Activated CD8-positive, alpha-beta T cell treated with anti-CD3 and anti-CD28 coated beads, Interleukin-2, amount 10 ng/mL, durations not matched to agents 7 days and 5 days (primary cell): ENCODE data around the gene POM121C. TPM values are rescaled to one million over a fixed set of nuclear protein-coding genes. Genes with fewer than 3 reads are reported as not detected.
"Not testable (repeated sequence)": the region's sequence is repeated elsewhere in the genome, so short reads cannot be mapped to it uniquely, and the experiment has no call there.

Source experiments
- ATAC-seq: fragments of 150-1000 bp; cut with Tn5 transposase; one replicate; pipeline ENCODE4 v1.10.0; 2021; ENCODE audit warnings: moderate library complexity
- CTCF ChIA-PET: fragments of 350-600 bp; sonication (Branson Sonifier 250); formaldehyde crosslinking; loops from one replicate; lab custom pipeline; 2021; ENCODE audit warnings: antibody characterized with exemption; lab: Charles Lee
- POLR2A ChIA-PET: fragments of 350-600 bp; sonication (Branson Sonifier 250); formaldehyde crosslinking; loops from one replicate; lab custom pipeline; 2021; ENCODE audit warnings: antibody characterized with exemption; lab: Charles Lee
- DNase-seq: peaks from one replicate; pipeline ENCODE4 v3.0.0-alpha.2; 2020
- H3K27ac Mint-ChIP-seq: one replicate; pipeline ENCODE4 v1.8.0; 2021; ENCODE audit warnings: mild to moderate bottlenecking, mixed read lengths
- H3K27me3 Mint-ChIP-seq: one replicate; pipeline ENCODE4 v1.8.0; 2021; ENCODE audit warnings: low read depth, mixed read lengths
- H3K36me3 Mint-ChIP-seq: one replicate; pipeline ENCODE4 v1.8.0; 2021; ENCODE audit warnings: low read depth, mixed read lengths
- H3K4me1 Mint-ChIP-seq: one replicate; pipeline ENCODE4 v1.8.0; 2021; ENCODE audit warnings: low read depth, mixed read lengths
- H3K4me3 Mint-ChIP-seq: one replicate; pipeline ENCODE4 v1.8.0; 2021; ENCODE audit warnings: mild to moderate bottlenecking, mixed read lengths
- H3K9me3 Mint-ChIP-seq: one replicate; pipeline ENCODE4 v1.8.0; 2022; ENCODE audit warnings: mixed read lengths; ENCODE audit not compliant: insufficient read depth
- total RNA-seq, 2 experiments: library from RNA; stranded (reverse); gene quantifications; one replicate each; pipeline ENCODE4 v1.2.3, GENCODE V29; 2021

Gene POM121C
- total RNA-seq, 2 experiments from 2014 or later: 78.2 to 82.5 TPM

- H3K27ac Mint-ChIP-seq, DNase-seq, H3K4me3 Mint-ChIP-seq, H3K27me3 Mint-ChIP-seq, CTCF ChIA-PET, H3K9me3 Mint-ChIP-seq, H3K4me1 Mint-ChIP-seq, H3K36me3 Mint-ChIP-seq, POLR2A ChIA-PET: not testable (repeated sequence)
- peak; percentile 92 for ATAC-seq
Measured at GRCh38 chr7:75409880-75410822, 75.9 kb downstream of the POM121C start.

DNA sequence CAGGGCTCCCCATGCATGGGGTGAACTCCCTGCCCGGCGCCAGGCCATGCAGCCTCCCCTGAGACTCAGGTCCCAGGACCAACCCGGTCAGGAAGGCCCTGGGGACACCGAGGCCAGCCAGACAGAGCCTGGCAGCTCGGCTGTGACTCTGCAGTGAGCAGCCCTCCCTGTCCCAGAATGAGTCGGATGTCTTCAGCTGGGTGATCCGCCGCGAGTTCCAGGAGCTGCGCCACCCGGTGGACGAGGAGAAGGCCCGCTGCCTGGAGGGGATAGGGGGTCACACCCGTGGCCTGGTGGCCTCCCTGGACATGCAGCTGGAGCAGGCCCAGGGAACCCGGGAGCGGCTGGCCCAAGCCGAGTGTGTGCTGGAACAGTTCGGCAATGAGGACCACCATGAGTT, 81.4 kb downstream of the POM121C start:
- H3K4me3 Mint-ChIP-seq, H3K27me3 Mint-ChIP-seq, H3K9me3 Mint-ChIP-seq, CTCF ChIA-PET, DNase-seq, ATAC-seq, H3K27ac Mint-ChIP-seq, H3K36me3 Mint-ChIP-seq, POLR2A ChIA-PET, H3K4me1 Mint-ChIP-seq: not testable (repeated sequence)

DNA sequence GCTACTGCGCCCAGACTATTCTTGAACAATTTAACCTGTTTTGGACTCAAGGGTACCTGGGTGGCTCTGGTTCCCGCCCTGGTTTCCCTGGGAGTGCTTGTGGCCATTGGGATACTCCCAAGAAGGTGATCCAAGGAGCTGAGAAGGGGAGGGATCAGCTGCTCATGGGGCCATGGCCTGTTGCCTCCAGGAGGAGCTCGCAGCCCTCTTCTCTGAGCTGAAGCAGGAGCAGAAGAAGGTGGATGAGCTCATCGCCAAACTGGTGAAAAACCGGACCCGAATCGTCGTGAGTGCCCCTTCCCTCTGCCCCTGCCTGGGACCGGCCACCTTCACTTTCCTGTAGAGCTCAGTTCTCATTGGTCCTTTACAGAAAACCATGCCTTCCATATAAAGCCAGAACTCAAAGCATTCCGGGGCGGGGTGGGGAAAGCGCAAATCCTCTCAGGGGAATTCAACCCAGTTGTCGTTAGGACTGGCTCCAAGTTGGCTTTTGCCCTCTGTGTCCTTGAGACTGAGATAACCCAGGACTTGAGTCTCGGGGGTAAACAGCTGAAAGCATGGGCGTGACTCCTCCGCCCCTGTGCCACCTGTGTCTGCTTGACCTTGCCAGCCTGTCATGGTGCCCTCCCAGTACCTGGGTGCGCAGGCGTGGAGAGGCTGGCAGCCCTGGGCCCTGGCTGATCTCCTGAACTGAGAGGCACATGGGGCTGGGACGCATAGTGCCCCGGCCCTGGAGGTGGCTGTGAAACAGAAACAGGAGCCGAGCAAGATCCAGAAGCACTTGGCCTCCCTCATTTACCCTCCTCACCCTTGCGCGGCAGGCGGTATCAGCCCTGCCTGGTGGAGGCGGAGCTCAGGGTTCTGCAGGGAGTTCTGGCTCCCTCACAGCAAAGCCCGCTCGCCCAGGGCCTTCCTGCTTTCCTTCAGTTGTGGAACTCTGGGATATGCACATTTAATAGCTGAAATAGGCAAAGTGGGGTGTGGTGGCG, 82.3 kb downstream of the POM121C start:
- POLR2A ChIA-PET, H3K27me3 Mint-ChIP-seq, DNase-seq, CTCF ChIA-PET, H3K4me1 Mint-ChIP-seq, H3K9me3 Mint-ChIP-seq, H3K36me3 Mint-ChIP-seq, H3K27ac Mint-ChIP-seq, ATAC-seq, H3K4me3 Mint-ChIP-seq: not testable (repeated sequence)

DNA sequence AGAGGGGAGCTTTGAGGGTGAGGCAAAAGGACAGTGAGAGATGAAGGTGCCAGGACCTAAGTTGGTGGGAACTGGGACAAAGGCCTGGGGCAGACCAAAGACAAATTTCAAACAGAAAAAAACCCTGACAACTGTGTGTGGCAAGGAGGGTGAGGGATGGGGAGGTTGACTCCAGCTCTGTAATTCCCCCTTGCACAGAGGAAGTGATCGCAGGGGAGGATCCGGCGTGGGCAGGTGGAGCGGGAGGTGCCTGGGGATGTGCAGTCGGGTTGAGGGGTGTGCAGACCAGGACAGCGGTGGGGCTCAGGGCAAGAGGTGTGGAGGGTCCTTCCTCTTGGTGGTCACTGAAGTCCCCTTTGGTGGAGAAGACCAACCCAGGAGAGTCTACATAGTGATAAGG, 85.5 kb downstream of the POM121C start:
- not testable (repeated sequence) for H3K4me1 Mint-ChIP-seq

DNA sequence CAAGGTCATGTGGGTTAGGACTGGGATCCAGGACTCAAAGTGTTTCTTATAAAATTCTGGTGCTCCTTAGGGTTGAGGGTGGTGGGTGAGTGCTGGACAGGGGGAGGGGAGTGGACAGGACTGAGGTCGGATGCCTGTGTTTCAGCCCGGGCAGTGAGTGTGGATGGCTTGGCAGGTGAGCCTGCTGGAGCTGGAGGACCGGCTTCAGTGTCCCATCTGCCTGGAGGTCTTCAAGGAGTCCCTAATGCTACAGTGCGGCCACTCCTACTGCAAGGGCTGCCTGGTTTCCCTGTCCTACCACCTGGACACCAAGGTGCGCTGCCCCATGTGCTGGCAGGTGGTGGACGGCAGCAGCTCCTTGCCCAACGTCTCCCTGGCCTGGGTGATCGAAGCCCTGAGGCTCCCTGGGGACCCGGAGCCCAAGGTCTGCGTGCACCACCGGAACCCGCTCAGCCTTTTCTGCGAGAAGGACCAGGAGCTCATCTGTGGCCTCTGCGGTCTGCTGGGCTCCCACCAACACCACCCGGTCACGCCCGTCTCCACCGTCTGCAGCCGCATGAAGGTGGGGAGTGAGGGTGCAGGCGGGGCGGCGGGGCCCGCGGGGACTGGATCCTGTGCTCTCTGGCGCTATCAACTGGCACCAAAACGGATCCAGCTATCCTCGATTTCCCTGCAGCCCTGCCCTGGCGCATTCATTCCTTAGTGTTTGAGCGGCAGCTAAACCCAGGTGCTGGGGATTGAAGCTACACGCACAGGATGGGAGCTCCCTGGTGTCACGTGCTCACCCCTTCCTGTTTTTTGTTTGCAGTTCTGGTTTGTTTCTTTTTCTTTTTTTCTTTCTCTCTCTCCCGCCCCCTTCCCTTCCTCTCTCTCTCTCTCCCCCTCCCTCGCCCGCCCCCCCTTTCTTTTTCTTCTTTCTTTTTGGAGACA, 87.1 kb downstream of the POM121C start:
- peak; percentile 77 for ATAC-seq
- H3K9me3 Mint-ChIP-seq, POLR2A ChIA-PET, H3K27me3 Mint-ChIP-seq, CTCF ChIA-PET, H3K36me3 Mint-ChIP-seq, H3K27ac Mint-ChIP-seq, H3K4me1 Mint-ChIP-seq, H3K4me3 Mint-ChIP-seq, DNase-seq: not testable (repeated sequence)

More for the DNA sequence above, 85.5 kb downstream of the POM121C start:
- POLR2A ChIA-PET, H3K4me3 Mint-ChIP-seq, ATAC-seq, H3K27me3 Mint-ChIP-seq, H3K9me3 Mint-ChIP-seq, H3K36me3 Mint-ChIP-seq, DNase-seq, H3K27ac Mint-ChIP-seq, CTCF ChIA-PET: not testable (repeated sequence)

DNA sequence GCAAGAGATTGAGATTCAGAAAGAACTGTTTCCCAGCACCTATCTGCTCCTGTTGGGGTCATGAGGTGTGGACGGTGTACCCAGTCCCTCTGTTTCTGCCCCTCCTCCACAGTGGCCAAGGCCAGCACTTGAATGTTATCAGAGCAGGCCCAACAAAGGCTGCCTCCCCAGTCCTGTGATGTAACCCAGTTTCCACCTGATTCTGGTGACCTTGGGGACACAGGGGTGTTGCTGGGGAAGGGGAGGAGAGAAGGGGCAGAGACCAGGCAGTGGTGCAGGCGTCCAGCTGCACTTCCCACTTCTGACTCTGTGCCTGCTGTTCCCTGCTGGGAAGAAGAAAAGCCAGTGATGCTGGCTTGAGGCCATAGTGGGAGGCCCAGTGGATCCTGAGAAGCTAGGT, 88.2 kb downstream of the POM121C start:
- ATAC-seq, H3K9me3 Mint-ChIP-seq, H3K36me3 Mint-ChIP-seq, H3K27ac Mint-ChIP-seq, CTCF ChIA-PET, H3K27me3 Mint-ChIP-seq, H3K4me3 Mint-ChIP-seq, DNase-seq, H3K4me1 Mint-ChIP-seq, POLR2A ChIA-PET: not testable (repeated sequence)

GRCh38 chr7:75395329-75395728, 90.8 kb downstream of the POM121C start, which contains the start of gene TRIM73:
TRIM73 (plus strand) TSS chr7:75395629; CDS start chr7:75398934, 3,305 bp downstream.
- H3K27me3 Mint-ChIP-seq, H3K36me3 Mint-ChIP-seq, CTCF ChIA-PET, H3K4me1 Mint-ChIP-seq, H3K27ac Mint-ChIP-seq, H3K4me3 Mint-ChIP-seq, POLR2A ChIA-PET, DNase-seq, H3K9me3 Mint-ChIP-seq, ATAC-seq: not testable (repeated sequence)

DNA sequence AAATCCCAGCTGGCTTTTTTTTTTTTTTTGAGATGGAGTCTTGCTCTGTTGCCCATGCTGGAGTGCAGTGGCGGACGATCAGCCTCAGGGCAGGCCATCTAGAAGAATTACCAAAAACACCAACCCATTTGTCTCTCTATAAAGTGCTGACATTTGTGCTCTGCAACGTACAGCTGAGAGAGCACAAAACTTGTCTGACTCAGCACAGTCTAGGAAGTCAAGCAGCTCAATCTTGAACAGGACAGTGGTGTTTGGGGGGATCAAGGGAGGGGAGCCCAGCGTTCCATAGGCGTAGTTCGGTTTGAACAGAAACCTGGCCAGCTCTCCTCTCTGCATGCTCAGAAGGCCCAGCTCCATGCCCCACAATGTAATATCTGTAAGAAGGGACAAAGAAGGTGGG, 92.9 kb downstream of the POM121C start:
- H3K4me1 Mint-ChIP-seq, H3K4me3 Mint-ChIP-seq, H3K27ac Mint-ChIP-seq, DNase-seq, CTCF ChIA-PET, ATAC-seq, H3K27me3 Mint-ChIP-seq, POLR2A ChIA-PET, H3K36me3 Mint-ChIP-seq, H3K9me3 Mint-ChIP-seq: not testable (repeated sequence)

DNA sequence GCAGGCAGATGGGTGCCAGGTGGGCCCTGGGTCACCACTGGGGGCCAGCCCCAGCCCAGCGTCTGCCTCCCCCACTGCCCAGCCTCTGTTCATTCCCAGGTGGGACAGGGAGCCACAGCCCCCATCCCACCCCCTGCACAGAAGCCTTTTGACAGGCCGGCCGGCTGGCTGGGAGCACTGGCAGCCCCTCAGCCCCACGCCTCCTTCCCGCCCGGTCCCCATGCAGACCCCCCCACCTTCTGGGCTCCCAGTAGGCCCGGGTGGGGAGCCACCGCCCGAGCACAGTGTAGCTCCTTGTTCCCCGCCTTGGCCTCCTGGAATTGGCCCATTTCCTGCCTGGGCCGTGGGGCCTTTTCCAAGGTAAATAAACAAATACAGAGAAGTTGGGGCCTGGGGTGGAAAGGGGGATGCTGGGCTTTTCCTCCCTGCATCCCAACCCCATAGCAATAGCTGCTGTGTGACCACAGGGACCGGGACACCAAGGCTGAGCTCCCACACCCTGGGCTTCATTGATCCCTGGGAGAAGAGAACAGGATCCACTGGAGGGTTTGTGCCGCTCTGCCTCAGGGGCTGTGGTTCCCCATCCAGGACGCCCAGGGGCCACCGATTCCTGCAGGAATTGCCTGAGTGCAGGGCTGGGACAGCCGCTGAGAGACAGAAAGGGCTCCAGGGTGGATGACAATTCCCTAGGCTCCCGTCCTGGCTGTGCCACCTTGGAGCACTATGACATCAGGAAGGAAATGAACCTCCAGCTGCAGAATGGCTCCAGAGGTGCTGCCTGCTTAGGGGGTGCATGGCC, 111.4 kb downstream of the POM121C start:
- H3K27me3 Mint-ChIP-seq, ATAC-seq, CTCF ChIA-PET, H3K36me3 Mint-ChIP-seq, POLR2A ChIA-PET, DNase-seq, H3K4me3 Mint-ChIP-seq, H3K27ac Mint-ChIP-seq, H3K4me1 Mint-ChIP-seq, H3K9me3 Mint-ChIP-seq: not testable (repeated sequence)

GRCh38 chr7:75374144-75374518, 112.0 kb downstream of the POM121C start:
- ATAC-seq, CTCF ChIA-PET, POLR2A ChIA-PET: not testable (repeated sequence)

More at GRCh38 chr7:75374144-75374518, 112.0 kb downstream of the POM121C start:
- H3K4me1 Mint-ChIP-seq, H3K27ac Mint-ChIP-seq, H3K9me3 Mint-ChIP-seq, H3K36me3 Mint-ChIP-seq, H3K27me3 Mint-ChIP-seq, DNase-seq, H3K4me3 Mint-ChIP-seq: not testable (repeated sequence)
